Adrenal gland (tissue), 5 donors: ENCODE data around the gene ZNF425.

Experiments
- CTCF ChIP-seq, 6 experiments: fragments of 450-650 bp in 4 of 6; fragments of 200-600 bp in 2 of 6; sonication (generic) in 1 of 6; IDR thresholded peaks; 1 replicate in 5 of 6; 2 replicates in 1 of 6; pipeline versions ENCODE4 v1.5.1 to v1.8.0; 2016 to 2021; ENCODE audit warnings: antibody characterized with exemption in 6 of 6, mild to moderate bottlenecking in 2 of 6, moderate library complexity in 1 of 6
- POLR2A ChIP-seq, 2 donors: fragments of 450-650 bp; IDR thresholded peaks; one replicate each; pipeline ENCODE4 v1.6.1; 2017; ENCODE audit warnings: antibody characterized with exemption in 2 of 2, mild to moderate bottlenecking in 2 of 2, moderate library complexity in 1 of 2
- donor health status: DM: no; HTN: no; CAD: no.

GRCh38 chr7:149145031-149145845, 19.1 kb upstream of the ZNF425 start:
- TF ChIP-seq CTCF (IDR thresholded peaks at IDR 0.05) (no peak), POLR2A (IDR thresholded peaks at IDR 0.05) (no peak)
